ENCODE results near the gene TSHZ3. TPM values are rescaled to one million over a fixed set of nuclear protein-coding genes. Genes with fewer than 3 reads are reported as not detected.
A peak's percentile ranks its signal among the peaks of the same experiment; 100 is the strongest.

The TSHZ3 gene
- total RNA-seq, 4 donors from 2014 or later, result 3.2 to 65.5 (median 27.9) TPM

DNA sequence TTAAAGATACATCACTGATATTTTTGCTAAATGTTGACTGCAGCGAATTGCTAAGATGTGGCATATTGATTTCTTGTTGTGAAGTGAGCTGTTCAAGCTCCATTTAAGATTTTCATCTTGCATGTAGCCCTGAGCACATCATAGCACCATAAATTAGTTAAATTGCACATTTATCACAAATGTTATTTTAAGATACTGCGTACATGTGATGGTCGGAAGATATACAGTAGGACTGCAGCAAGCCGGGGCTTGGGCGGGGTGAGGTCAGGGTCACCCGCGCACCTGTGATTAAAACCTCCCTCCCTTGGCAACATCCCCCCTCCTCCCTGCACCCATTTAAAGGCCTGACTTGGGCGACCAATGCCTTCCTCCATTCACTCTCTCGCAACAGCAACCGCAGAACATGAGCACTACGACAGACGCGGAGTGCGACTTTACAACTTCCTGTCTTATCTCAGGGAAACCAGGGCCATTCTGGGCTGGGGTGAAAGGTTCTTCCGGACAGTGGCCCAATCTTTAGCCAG lies 76.6 kb downstream of the TSHZ3 start:
- H3K36me3 ChIP-seq, result no peaks in the 10 kb centered on the region
- intact Hi-C loops (cut with DNase I; ENCODE audit: low total_unique reads), result no loop called here
- H3K4me3 ChIP-seq, result no peak overlapping the region
- no peak for DNase-seq
- no peaks in the 10 kb centered on the region for H3K9me3 ChIP-seq
- peaks cover 0 to 10% of the 10 kb centered on the region in 2 donors for H3K4me1 ChIP-seq
- H3K27me3 ChIP-seq, result no peaks in the 10 kb centered on the region
- H3K27ac ChIP-seq, result peak overlapping the region; percentile 68 to 71
- no peak for TF ChIP-seq POLR2A (IDR thresholded peaks at IDR 0.05)
- TF ChIP-seq, protein P1, sequence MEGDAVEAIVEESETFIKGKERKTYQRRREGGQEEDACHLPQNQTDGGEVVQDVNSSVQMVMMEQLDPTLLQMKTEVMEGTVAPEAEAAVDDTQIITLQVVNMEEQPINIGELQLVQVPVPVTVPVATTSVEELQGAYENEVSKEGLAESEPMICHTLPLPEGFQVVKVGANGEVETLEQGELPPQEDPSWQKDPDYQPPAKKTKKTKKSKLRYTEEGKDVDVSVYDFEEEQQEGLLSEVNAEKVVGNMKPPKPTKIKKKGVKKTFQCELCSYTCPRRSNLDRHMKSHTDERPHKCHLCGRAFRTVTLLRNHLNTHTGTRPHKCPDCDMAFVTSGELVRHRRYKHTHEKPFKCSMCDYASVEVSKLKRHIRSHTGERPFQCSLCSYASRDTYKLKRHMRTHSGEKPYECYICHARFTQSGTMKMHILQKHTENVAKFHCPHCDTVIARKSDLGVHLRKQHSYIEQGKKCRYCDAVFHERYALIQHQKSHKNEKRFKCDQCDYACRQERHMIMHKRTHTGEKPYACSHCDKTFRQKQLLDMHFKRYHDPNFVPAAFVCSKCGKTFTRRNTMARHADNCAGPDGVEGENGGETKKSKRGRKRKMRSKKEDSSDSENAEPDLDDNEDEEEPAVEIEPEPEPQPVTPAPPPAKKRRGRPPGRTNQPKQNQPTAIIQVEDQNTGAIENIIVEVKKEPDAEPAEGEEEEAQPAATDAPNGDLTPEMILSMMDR (IDR thresholded peaks at IDR 0.05), result no peak

DNA sequence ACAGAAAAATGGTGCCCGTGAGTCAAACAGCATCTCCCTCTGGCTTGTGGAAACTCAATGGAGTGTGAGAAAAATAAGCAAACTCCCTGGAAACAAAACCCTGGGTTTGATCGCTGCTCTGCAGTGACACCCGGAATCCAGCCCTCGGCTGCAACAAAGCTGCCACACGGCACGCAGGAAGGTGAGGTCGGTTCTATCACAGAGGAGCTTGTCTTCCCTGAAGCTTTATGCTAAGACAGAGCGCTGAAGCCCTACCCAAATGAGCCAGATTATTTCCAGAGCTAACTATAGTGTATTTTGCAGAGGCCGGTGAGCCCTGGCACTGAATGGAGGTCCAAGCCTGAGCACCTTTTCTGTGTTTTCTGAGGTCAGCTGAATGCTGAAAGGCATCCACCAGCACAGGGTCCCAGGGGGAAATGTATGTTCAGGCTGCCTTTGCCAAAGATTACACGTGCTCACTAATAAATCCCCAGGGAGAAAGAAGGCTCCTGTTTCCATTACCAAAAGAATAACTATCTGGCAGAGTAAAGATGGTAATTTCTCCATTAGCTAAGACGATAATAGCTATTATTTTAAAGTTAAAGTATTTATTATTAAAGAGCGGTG lies 77.8 kb downstream of the TSHZ3 start:
- H3K9me3 ChIP-seq, result no peaks in the 10 kb centered on the region
- TF ChIP-seq, protein P1 (IDR thresholded peaks at IDR 0.05), result no peak
- no peak for TF ChIP-seq POLR2A (IDR thresholded peaks at IDR 0.05)
- no peaks in the 10 kb centered on the region for H3K27me3 ChIP-seq
- peak overlapping the region in 1 of 2 donors; percentile 5 for H3K27ac ChIP-seq
- no peak overlapping the region for H3K4me3 ChIP-seq
- no peaks in the 10 kb centered on the region for H3K36me3 ChIP-seq
- no peak for DNase-seq
- intact Hi-C loops (cut with DNase I; ENCODE audit: low total_unique reads), result no loop called here
- H3K4me1 ChIP-seq, result peaks cover 0 to 10% of the 10 kb centered on the region in 2 donors

DNA sequence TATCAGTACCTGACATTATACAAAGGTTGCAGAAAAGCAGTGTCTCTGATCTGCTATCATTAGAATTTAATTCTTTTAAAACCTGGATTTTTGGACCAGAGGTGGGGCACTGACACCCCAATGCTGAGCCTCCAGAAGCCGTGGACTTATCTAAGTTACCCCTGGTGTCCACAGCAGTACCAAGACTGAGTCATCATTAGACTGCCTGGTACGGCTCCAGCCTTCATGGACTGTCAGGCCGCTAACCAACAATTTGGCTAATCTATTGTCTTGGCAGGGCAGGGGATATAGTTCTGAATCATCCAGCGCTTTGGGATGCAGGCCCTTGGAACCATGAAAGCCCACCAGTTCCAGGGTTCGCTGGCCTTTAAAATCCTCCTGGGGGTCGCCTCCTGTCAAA lies 78.3 kb downstream of the TSHZ3 start:
- intact Hi-C loops (cut with DNase I; ENCODE audit: low total_unique reads), result no loop called here
- TF ChIP-seq, protein P1 (IDR thresholded peaks at IDR 0.05), result no peak
- TF ChIP-seq POLR2A (IDR thresholded peaks at IDR 0.05), result no peak
- H3K27me3 ChIP-seq, result no peaks in the 10 kb centered on the region
- H3K4me3 ChIP-seq, result no peak overlapping the region
- DNase-seq, result peak; percentile 56 to 59
- H3K27ac ChIP-seq, result peak overlapping the region; percentile 5 to 58
- H3K36me3 ChIP-seq, result no peaks in the 10 kb centered on the region
- H3K9me3 ChIP-seq, result no peaks in the 10 kb centered on the region
- H3K4me1 ChIP-seq, result peaks cover 0 to 10% of the 10 kb centered on the region in 2 donors

DNA sequence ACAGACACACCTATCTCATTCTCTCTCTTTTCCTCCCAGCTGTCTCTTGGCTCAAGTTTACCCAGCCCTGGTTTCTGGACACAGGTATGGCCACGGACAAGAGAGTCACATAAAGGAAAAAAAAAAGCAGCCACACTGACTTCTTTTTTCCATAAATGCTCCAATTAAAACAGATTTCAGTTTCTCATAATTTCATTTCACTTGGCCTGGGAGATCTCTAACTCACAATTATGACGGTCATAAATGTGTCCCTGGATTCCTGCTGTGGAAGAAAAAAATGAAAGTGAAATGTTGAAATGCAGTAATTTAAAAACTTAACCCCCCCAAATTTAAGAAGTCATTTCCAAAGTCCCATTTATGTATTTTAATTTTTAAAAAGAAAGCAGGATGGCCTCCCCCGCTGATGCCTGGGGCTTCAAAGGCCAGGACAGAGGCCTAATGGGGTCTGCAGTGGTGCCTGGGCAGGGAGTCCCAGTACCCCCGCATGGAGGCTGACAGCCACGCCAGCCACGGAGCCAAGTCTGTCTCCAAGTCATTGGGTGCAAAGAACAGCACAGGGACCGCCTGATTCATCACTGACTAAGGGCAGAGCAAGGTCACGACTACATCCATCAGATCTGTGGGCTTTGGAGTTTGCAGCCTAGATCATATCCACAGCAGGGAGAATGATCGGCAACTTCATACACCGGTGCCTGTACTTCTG lies 79.7 kb downstream of the TSHZ3 start:
- H3K27me3 ChIP-seq, result no peaks in the 10 kb centered on the region
- DNase-seq, result peak in 1 of 2 donors; percentile 49
- H3K27ac ChIP-seq, result peak overlapping the region; percentile 58 to 59

More for the DNA sequence above, 79.7 kb downstream of the TSHZ3 start:
- peaks cover 0 to 10% of the 10 kb centered on the region in 2 donors for H3K4me1 ChIP-seq
- intact Hi-C loops (cut with DNase I; ENCODE audit: low total_unique reads), result loop anchor here (10.0 kb wide), 1 partner anchor 65 kb away; no protein-coding TSS in a partner anchor
- no peaks in the 10 kb centered on the region for H3K36me3 ChIP-seq
- no peaks in the 10 kb centered on the region for H3K9me3 ChIP-seq
- no peak overlapping the region for H3K4me3 ChIP-seq
- TF ChIP-seq POLR2A (IDR thresholded peaks at IDR 0.05), result no peak
- TF ChIP-seq, protein P1 (IDR thresholded peaks at IDR 0.05), result no peak

Measured in uterus (tissue), 4 donors.